Measurements from ENCODE around the gene RASIP1. TPM values are rescaled to one million over a fixed set of nuclear protein-coding genes. Genes with fewer than 3 reads are reported as not detected.

Gene RASIP1
- total and polyA plus RNA-seq, 2 donors (not counting 1 experiment from before 2014, with no cell fraction given): 0.20 TPM; not detected in 1

- 90% methylated on average over 16 of the region's 19 CpGs for WGBS (ENCODE audit: insufficient coverage)
- H3K9me3 Mint-ChIP-seq (ENCODE audit: insufficient read depth): no peaks in the 10 kb centered on the region
- H3K4me3 Mint-ChIP-seq: no peak overlapping the region
- H3K27me3 Mint-ChIP-seq: peaks cover 6% of the 10 kb centered on the region
- Histone ChIP-seq H2AFZ (ENCODE audit: insufficient read depth, low read depth, low read length, poor library complexity, severe bottlenecking) (no peak overlapping the region), H3K79me2 (ENCODE audit: control insufficient read depth, insufficient read depth, low read length) (no peaks in the 10 kb centered on the region), H3K9me3 (ENCODE audit: control extremely low read depth in 1 of 3, control insufficient read depth in 2 of 3, insufficient read depth in 1 of 3, low read length in 2 of 3) (peaks cover 0 to 2% (median 0%) of the 10 kb centered on the region in 3 donors), H3K27ac (ENCODE audit: low read length in 2 of 2) (no peak overlapping the region), H3K27me3 (replicated peaks in 1 of 4; ENCODE audit: control extremely low read depth in 1 of 4, control insufficient read depth in 3 of 4, insufficient read depth in 4 of 4, low read length in 3 of 4) (no peaks in the 10 kb centered on the region), H3K36me3 (replicated peaks in 1 of 2; ENCODE audit: control extremely low read depth in 1 of 2, control insufficient read depth in 1 of 2, extremely low read depth in 1 of 2, insufficient read depth in 2 of 2, low read length in 1 of 2) (no peaks in the 10 kb centered on the region), H3K4me1 (ENCODE audit: control insufficient read depth in 2 of 2, insufficient read depth in 2 of 2, low read length in 2 of 2) (peaks cover 4 to 10% of the 10 kb centered on the region in 2 donors), H4K20me1 (ENCODE audit: control insufficient read depth, insufficient read depth, low read length, poor library complexity, severe bottlenecking) (no peaks in the 10 kb centered on the region), H3K9ac (ENCODE audit: low read length) (no peak overlapping the region), H3K4me3 (ENCODE audit: control extremely low read depth in 1 of 5, extremely low read depth in 1 of 5, insufficient read depth in 1 of 5, low read depth in 2 of 5, low read length in 4 of 5) (no peak overlapping the region), H3K4me2 (replicated peaks; ENCODE audit: low read depth, low read length, poor library complexity, severe bottlenecking) (no peak overlapping the region)
- intact Hi-C loops (cut with micrococcal nuclease): no loop called here
- CTCF ChIA-PET: interaction anchor here (0.8 to 5.4 kb wide), 17 partner anchors 11 to 406 kb away, joined by 3 to 51 read pairs (median 3); partner anchors contain the start of gene CA11
- TF ChIP-seq CTCF (IDR thresholded peaks at IDR 0.05): no peak
- TF ChIP-seq EZH2 (IDR thresholded peaks at IDR 0.05; ENCODE audit: borderline replicate concordance, insufficient read depth, low read depth, low read length, poor library complexity, severe bottlenecking): no peak
- H3K4me1 Mint-ChIP-seq: peaks cover 6% of the 10 kb centered on the region
- no peak for DNase-seq
- no peak overlapping the region for H3K27ac Mint-ChIP-seq
- no peak for ATAC-seq (ENCODE audit: low read depth)
- POLR2A ChIA-PET: interaction anchor here (0.6 to 0.9 kb wide), 2 partner anchors 169 to 505 kb away, joined by 3 to 4 read pairs; no protein-coding TSS in a partner anchor
Observed at GRCh38 chr19:48674216-48674809, 66.1 kb downstream of the RASIP1 start.

- POLR2A ChIA-PET: interaction anchor here (0.6 kb wide), 1 partner anchor 277 kb away, joined by 3 read pairs; no protein-coding TSS in a partner anchor
- no peaks in the 10 kb centered on the region for H3K79me2 ChIP-seq (ENCODE audit: control insufficient read depth, insufficient read depth, low read length)
- DNase-seq (no peak), ATAC-seq (ENCODE audit: low read depth) (no peak)
- TF ChIP-seq EZH2 (IDR thresholded peaks at IDR 0.05; ENCODE audit: borderline replicate concordance, insufficient read depth, low read depth, low read length, poor library complexity, severe bottlenecking) (no peak), CTCF (IDR thresholded peaks at IDR 0.05) (no peak)
- no peak overlapping the region for H3K4me3 ChIP-seq (ENCODE audit: control extremely low read depth in 1 of 5, extremely low read depth in 1 of 5, insufficient read depth in 1 of 5, low read depth in 2 of 5, low read length in 4 of 5)
- intact Hi-C loops (cut with micrococcal nuclease): no loop called here
- H3K4me3 Mint-ChIP-seq: no peak overlapping the region
- no peak overlapping the region for H3K27ac Mint-ChIP-seq
- no peak overlapping the region for H3K27ac ChIP-seq (ENCODE audit: low read length in 2 of 2)
- no peaks in the 10 kb centered on the region for H4K20me1 ChIP-seq (ENCODE audit: control insufficient read depth, insufficient read depth, low read length, poor library complexity, severe bottlenecking)
- peaks cover 6% of the 10 kb centered on the region for H3K27me3 Mint-ChIP-seq
- H3K4me1 ChIP-seq (ENCODE audit: control insufficient read depth in 2 of 2, insufficient read depth in 2 of 2, low read length in 2 of 2): peaks cover 4 to 10% of the 10 kb centered on the region in 2 donors
- H3K9me3 ChIP-seq (ENCODE audit: control extremely low read depth in 1 of 3, control insufficient read depth in 2 of 3, insufficient read depth in 1 of 3, low read length in 2 of 3): peaks cover 0 to 4% (median 0%) of the 10 kb centered on the region in 3 donors
- H3K4me1 Mint-ChIP-seq: peaks cover 6% of the 10 kb centered on the region
- no peaks in the 10 kb centered on the region for H3K27me3 ChIP-seq (replicated peaks in 1 of 4; ENCODE audit: control extremely low read depth in 1 of 4, control insufficient read depth in 3 of 4, insufficient read depth in 4 of 4, low read length in 3 of 4)
- H3K36me3 ChIP-seq (replicated peaks in 1 of 2; ENCODE audit: control extremely low read depth in 1 of 2, control insufficient read depth in 1 of 2, extremely low read depth in 1 of 2, insufficient read depth in 2 of 2, low read length in 1 of 2): no peaks in the 10 kb centered on the region
- 86% methylated on average over 25 of the region's 25 CpGs for WGBS (ENCODE audit: insufficient coverage)
- H3K9ac ChIP-seq (ENCODE audit: low read length): no peak overlapping the region
- H3K4me2 ChIP-seq (replicated peaks; ENCODE audit: low read depth, low read length, poor library complexity, severe bottlenecking): no peak overlapping the region
- CTCF ChIA-PET: interaction anchor here (1.2 to 5.4 kb wide), 5 partner anchors 14 to 109 kb away, joined by 3 to 51 read pairs (median 18); partner anchors contain the start of gene CA11
- peaks cover 3% of the 10 kb centered on the region for H3K9me3 Mint-ChIP-seq (ENCODE audit: insufficient read depth)
- H2AFZ ChIP-seq (ENCODE audit: insufficient read depth, low read depth, low read length, poor library complexity, severe bottlenecking): no peak overlapping the region
Observed at GRCh38 chr19:48673436-48674100, 66.8 kb downstream of the RASIP1 start.
